Gastrocnemius medialis (tissue), 4 donors: ENCODE results near the gene TNS3. TPM values are rescaled to one million over a fixed set of nuclear protein-coding genes. Genes with fewer than 3 reads are reported as not detected.

Experiments used
- ATAC-seq, 2 donors: fragments of 150-250 bp; one replicate each; pipeline ENCODE4 v1.9.1; 2016
- DNase-seq, 2 donors: peaks; one replicate each; pipeline ENCODE4 v3.0.0-alpha.2; 2019
- H3K27ac ChIP-seq, 4 donors: fragments of 200-600 bp; sonication (generic); 1 replicate in 1 of 4; 2 replicates in 3 of 4; pipeline ENCODE4 v1.5.1; 2016 to 2018; ENCODE audit warnings: mild to moderate bottlenecking in 2 of 4, moderate library complexity in 1 of 4
- H3K27me3 ChIP-seq, 3 donors: fragments of 200-600 bp; sonication (generic) in 2 of 3; 1 replicate in 1 of 3; 2 replicates in 2 of 3; pipeline versions ENCODE4 v1.5.1 to v1.6.0; 2016 to 2019; ENCODE audit warnings: mild to moderate bottlenecking in 1 of 3, moderate library complexity in 1 of 3
- H3K36me3 ChIP-seq, 2 donors: fragments of 200-600 bp; sonication (generic) in 1 of 2; one replicate each; pipeline ENCODE4 v1.5.1; 2017 to 2018
- H3K4me1 ChIP-seq, 2 donors: fragments of 200-600 bp; sonication (generic) in 1 of 2; one replicate each; pipeline ENCODE4 v1.5.1; 2016 to 2017; ENCODE audit warnings: mild to moderate bottlenecking in 2 of 2
- H3K4me3 ChIP-seq, 4 donors: fragments of 200-600 bp; sonication (generic) in 3 of 4; 1 replicate in 1 of 4; 2 replicates in 3 of 4; pipeline ENCODE4 v1.5.1; 2016 to 2019; ENCODE audit warnings: mild to moderate bottlenecking in 2 of 4
- H3K9me3 ChIP-seq, 3 donors: fragments of 200-600 bp; sonication (generic) in 2 of 3; 1 replicate in 1 of 3; 2 replicates in 2 of 3; pipeline ENCODE4 v1.5.1; 2016 to 2019
- CTCF ChIP-seq, 5 experiments: fragments of 450-650 bp in 3 of 5; fragments of 200-600 bp in 2 of 5; sonication (generic) in 2 of 5; IDR thresholded peaks in 4 of 5; conservative IDR thresholded peaks in 1 of 5; 1 replicate in 4 of 5; 2 replicates in 1 of 5; pipeline ENCODE4 v1.5.1; 2016 to 2019; ENCODE audit warnings: antibody characterized with exemption in 5 of 5, mild to moderate bottlenecking in 3 of 5, moderate library complexity in 3 of 5
- POLR2A ChIP-seq, 2 donors: fragments of 450-650 bp; IDR thresholded peaks; one replicate each; pipeline ENCODE4 v1.6.1; 2017; ENCODE audit warnings: antibody characterized with exemption in 2 of 2, mild to moderate bottlenecking in 2 of 2, moderate library complexity in 2 of 2
- in situ Hi-C, 4 donors: fragments of 200-750 bp; cut with MboI; loops; one replicate each; pipeline versions ENCODE4 v1.15.0 to v1.8.0; 2017; ENCODE audit warnings: low sequenced_read_pairs in 4 of 4
- intact Hi-C: fragments of 100-400 bp; cut with DNase I; formaldehyde crosslinking; loops from one replicate; pipeline ENCODE4 v1.15.1; 2023; ENCODE audit warnings: low total_unique reads
- total RNA-seq, 4 donors: library from RNA; depleted of rRNA; stranded (reverse); fragments of >200 nt; gene quantifications; one replicate each; pipeline versions ENCODE4 v1.1.0 to v1.2.3, GENCODE V29; 2016

Gene TNS3
- total RNA-seq, 4 donors from 2014 or later = 39.4 to 64.3 (median 50.5) TPM

GRCh38 chr7:47553309-47553708 is 28.6 kb downstream of the TNS3 start:
- in situ Hi-C loops = no loop called here
- Histone ChIP-seq H3K4me3 (no peak overlapping the region), H3K9me3 (no peaks in the 10 kb centered on the region), H3K27ac (no peak overlapping the region), H3K4me1 (peaks cover 0 to 5% of the 10 kb centered on the region in 2 donors), H3K36me3 (no peaks in the 10 kb centered on the region), H3K27me3 (no peaks in the 10 kb centered on the region)
- ATAC-seq (no peak), DNase-seq (no peak)
- no peak for TF ChIP-seq CTCF (IDR thresholded peaks at IDR 0.05 in 4 of 5, conservative IDR thresholded peaks at IDR 0.05 in 1 of 5)
- TF ChIP-seq POLR2A (IDR thresholded peaks at IDR 0.05) = no peak
- intact Hi-C loops = no loop called here

DNA sequence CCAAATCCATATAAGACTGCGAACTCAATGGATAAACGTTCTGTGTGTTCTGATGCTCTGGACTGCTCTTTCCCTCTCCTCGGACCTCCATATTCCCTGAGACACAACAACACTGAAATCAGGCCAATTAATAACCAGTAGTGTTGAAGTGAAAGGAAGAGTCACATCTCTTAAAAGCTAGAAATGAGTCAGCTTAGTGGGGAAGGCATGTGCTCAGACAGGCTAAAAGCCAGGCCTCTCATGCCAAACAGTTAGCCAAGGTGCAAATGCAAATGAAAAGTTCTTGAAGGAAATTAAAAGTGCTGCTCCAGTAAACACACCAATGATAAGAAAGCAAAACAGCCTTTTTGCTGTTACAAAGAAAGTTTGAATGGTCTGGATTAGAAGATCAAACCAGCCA is 29.3 kb downstream of the TNS3 start:
- Histone ChIP-seq H3K9me3 (no peaks in the 10 kb centered on the region), H3K27ac (peak overlapping the region in 1 of 4 donors; percentile 12), H3K36me3 (no peaks in the 10 kb centered on the region), H3K27me3 (no peaks in the 10 kb centered on the region), H3K4me1 (peaks cover 0 to under 1% of the 10 kb centered on the region in 2 donors), H3K4me3 (no peak overlapping the region)
- TF ChIP-seq CTCF (IDR thresholded peaks at IDR 0.05 in 4 of 5, conservative IDR thresholded peaks at IDR 0.05 in 1 of 5) (no peak), POLR2A (IDR thresholded peaks at IDR 0.05) (no peak)
- intact Hi-C loops (no loop called here), in situ Hi-C loops (no loop called here)
- DNase-seq = no peak
- peak; percentile 69 to 74 for ATAC-seq

DNA sequence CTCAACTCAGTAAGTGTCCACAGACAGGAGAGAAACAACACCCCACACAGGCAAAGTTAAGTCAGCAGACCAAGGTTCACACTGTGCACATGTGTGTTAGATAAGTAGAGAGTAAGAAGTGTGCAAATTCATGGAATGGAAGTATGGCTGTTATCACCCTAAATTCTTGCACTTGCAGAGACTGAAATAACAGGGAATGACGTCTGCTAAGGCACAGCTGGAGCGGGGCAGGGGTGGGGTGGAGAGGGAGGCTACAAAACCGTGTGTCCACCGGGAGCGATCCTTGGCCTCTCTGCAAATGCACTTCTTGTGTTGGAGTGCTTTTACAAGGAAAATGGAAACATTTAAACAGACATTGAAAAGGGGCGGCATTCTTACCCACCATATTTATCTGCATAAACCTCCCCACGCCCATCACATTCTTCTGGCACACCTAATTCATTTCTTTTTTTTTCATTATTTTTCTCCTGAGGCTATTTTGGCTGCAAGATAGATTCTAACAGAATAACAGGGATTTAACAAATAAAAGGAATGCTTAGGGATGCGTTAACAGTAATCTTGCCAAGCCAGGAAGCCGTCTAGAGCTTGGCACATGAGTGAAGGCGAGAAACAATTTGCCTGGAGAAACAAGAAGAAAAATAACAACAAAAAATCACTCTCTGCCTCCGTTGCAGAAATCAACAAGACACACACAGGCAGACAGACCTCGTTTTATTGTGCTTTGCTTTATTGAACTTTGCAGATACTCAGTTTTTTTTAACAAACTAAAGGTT is 30.1 kb downstream of the TNS3 start:
- Histone ChIP-seq H3K4me1 (no peaks in the 10 kb centered on the region), H3K36me3 (no peaks in the 10 kb centered on the region), H3K27ac (peak overlapping the region in 1 of 4 donors; percentile 12), H3K27me3 (no peaks in the 10 kb centered on the region), H3K9me3 (no peaks in the 10 kb centered on the region), H3K4me3 (no peak overlapping the region)
- ATAC-seq (peak in 1 of 2 donors; percentile 57), DNase-seq (peak in 1 of 2 donors; percentile 27)
- intact Hi-C loops (no loop called here), in situ Hi-C loops (no loop called here)
- no peak for TF ChIP-seq CTCF (IDR thresholded peaks at IDR 0.05 in 4 of 5, conservative IDR thresholded peaks at IDR 0.05 in 1 of 5)

DNA sequence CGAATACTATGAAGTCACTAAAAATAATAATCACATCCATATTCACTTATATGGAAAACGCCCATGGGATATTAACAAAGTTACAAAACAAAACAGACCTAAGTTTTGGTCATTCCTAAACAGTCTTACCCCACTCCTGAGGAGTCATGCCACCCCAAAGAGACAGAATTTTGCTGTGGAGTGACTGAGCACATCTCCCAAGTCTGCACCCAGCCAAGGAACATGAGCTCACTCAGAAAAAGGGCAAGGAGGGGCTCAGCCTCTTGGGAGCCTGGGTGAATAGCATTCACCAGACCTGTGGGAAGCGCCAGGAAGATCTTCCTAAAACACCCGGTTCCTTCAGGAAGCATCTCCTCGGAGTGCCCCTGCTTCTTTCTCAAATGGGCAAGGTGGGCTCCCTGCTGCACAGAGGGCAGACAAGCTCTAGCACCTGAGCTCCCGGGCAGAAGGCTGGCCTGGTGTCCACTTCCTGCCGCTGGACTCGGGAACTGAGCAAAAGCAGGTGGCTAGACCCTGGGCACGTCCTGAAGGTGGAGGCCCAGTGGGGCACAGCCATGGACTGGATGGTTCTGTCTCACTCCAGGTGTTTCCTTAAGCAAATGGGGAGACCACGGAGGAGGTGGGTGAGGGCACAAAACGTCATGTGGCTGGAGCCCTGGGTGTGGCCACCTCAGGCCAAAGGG is 31.0 kb downstream of the TNS3 start:
- no peak for TF ChIP-seq POLR2A (IDR thresholded peaks at IDR 0.05)
- no peak for TF ChIP-seq CTCF (IDR thresholded peaks at IDR 0.05 in 4 of 5, conservative IDR thresholded peaks at IDR 0.05 in 1 of 5)
- Histone ChIP-seq H3K9me3 (no peaks in the 10 kb centered on the region), H3K4me3 (no peak overlapping the region), H3K27ac (no peak overlapping the region), H3K27me3 (no peaks in the 10 kb centered on the region), H3K4me1 (no peaks in the 10 kb centered on the region), H3K36me3 (no peaks in the 10 kb centered on the region)
- intact Hi-C loops = no loop called here
- ATAC-seq = no peak
- in situ Hi-C loops = no loop called here
- no peak for DNase-seq
